ENCODE measurements around the gene UAP1L1.
A peak's percentile ranks its signal among the peaks of the same experiment; 100 is the strongest.
"Not testable (repeated sequence)": the region's sequence is repeated elsewhere in the genome, so short reads cannot be mapped to it uniquely, and the experiment has no call there.

UAP1L1 gene

GRCh38 chr9:137115394-137116026 lies 38.2 kb downstream of the UAP1L1 start:
- no peak for DNase-seq

GRCh38 chr9:137116027-137116507 lies 38.8 kb downstream of the UAP1L1 start:
- DNase-seq = no peak

GRCh38 chr9:137116728-137117127 lies 39.4 kb downstream of the UAP1L1 start:
- no peak for DNase-seq

DNA sequence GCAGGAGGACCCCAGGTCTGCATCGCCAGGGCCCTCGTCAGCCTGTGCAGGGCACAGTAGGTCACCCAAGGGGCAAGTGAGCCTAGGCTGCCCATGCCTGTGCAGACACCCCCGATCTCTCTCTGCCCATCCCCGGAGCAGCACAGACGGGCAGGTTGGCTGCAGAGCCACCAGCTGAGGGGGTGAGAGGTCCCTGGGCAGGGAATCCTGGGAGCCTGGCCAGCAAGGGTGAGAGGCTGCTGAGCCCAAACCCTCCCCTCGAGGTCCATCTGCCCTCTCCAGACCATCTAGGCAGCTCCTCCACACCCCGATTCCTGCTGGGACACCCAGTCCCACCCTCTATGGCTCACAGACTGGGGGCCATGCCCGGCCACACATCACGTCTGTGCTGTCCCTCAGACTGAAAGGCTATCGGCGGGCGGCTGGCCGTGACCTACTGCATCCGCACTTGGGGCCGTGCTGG lies 40.0 kb downstream of the UAP1L1 start:
- no peak for DNase-seq

- DNase-seq = not testable (repeated sequence)
Observed at GRCh38 chr9:137118092-137118603, 40.8 kb downstream of the UAP1L1 start.

DNA sequence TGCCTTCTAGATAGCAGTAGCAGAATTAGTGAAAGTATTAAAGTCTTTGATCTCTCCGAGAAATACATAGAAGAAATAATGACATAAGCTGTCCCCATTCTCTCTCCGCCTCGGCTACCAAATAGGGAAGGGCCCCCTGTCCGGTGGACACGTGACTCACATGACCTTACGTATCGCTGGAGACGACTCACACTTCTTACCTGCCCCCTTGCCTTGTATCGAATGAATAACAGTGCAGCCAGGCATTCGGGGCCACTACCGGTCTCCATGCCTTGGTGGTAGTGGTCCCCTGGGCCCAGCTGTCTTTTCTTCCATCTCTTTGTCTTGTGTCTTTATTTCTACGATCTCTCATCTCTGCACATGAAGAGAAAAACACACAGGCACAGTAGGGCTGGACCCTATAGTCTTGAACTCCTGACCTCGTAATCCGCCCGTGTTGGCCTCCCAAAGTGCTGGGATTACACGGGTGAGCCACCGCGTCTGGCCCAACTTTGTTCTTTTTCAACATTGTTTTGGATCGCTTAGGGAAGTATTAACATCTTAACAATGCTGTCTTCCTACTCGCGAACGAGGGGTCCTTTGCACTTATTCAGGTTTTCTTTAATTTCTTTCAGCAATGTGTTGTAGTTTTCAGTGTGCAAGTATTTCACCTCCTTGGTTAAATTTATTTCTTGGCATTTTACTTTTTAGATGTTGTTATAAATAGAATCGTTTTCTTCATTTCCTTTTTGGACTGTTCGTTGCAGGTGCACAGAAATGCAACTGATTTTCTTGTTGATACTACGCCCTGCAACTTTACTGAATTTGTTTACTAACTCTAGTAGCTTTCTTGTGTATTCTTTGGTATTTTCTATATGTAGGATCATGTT lies 44.8 kb downstream of the UAP1L1 start:
- DNase-seq = not testable (repeated sequence)

- DNase-seq = not testable (repeated sequence)
Observed at GRCh38 chr9:137122796-137123467, 45.6 kb downstream of the UAP1L1 start.

DNA sequence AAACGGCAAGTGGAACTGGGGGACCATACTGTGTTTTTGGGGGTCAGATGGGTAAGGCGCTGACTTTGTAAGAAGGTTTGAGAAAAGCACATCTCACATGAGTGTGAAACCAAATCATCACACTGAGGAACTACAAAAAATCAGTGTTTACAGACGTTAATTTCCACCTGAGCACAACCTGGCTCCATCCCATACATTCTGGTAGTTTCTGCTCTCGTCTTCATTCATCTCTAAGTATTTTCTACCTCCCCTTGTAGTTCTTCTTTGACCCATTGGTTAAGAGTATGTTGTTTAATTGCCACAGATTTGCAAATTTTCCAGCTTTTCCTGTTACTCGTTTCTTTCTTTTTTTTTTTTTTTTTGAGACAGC lies 46.1 kb downstream of the UAP1L1 start:
- no peak for DNase-seq

GRCh38 chr9:137123952-137124462 lies 46.7 kb downstream of the UAP1L1 start:
- not testable (repeated sequence) for DNase-seq

DNA sequence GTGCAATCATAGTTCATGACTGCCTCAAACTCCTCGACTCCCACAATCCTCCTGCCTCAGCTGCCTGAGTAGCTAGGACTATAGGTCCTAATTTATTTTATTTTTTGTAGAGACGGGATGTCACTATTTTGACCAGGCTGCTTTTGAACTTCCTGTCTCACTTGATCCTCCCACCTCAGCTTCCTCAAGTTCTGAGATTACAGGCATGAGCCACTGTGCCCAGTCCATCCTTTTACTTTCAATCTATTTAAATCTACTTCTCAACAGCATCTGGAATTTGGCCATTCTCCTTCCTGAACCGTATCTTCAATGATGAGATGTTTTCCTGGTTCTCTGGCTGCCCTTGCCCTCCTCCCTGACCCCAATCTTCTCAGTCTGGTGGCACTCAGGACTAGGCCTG lies 49.5 kb downstream of the UAP1L1 start:
- DNase-seq = peak; percentile 5 to 59 (median 40)

- peak; percentile 75 to 84 (median 80) for DNase-seq
Observed at GRCh38 chr9:137127301-137128157, 50.2 kb downstream of the UAP1L1 start.

GRCh38 chr9:137128158-137128861 lies 51.0 kb downstream of the UAP1L1 start:
- DNase-seq = no peak

DNA sequence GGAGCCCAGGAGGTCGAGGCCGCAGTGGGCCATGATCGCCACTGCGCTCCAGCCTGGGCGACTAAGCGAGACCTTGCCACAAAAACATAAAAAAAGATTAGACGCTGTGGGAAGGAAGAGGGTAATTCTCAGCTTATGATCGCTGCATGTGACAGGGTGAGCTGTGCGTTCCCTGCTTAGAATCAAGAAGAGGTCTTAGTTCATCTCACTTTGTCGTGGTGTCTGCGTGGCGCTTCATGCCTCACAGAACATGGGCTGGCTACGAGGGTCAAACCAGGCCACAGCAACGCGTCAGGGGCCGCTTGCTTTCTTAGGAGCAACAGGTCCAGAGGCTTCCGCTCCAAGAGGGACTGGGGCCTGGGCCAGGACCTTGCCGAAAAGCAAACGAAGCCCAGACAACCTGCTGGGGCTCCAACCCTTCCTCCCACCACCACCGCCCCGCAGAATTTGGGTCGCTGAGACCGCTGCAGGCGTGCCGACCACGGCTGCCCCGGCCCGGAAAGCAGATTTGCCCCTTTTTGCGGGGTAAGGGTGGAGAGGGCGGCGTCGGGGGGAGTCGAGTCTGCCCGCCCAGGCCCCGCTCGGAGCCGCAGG lies 51.6 kb downstream of the UAP1L1 start:
- DNase-seq = peak in 1 of 4 experiments; percentile 22

- DNase-seq = peak; percentile 96 to 98 (median 97)
Observed at GRCh38 chr9:137129456-137130175, 52.3 kb downstream of the UAP1L1 start.

DNA sequence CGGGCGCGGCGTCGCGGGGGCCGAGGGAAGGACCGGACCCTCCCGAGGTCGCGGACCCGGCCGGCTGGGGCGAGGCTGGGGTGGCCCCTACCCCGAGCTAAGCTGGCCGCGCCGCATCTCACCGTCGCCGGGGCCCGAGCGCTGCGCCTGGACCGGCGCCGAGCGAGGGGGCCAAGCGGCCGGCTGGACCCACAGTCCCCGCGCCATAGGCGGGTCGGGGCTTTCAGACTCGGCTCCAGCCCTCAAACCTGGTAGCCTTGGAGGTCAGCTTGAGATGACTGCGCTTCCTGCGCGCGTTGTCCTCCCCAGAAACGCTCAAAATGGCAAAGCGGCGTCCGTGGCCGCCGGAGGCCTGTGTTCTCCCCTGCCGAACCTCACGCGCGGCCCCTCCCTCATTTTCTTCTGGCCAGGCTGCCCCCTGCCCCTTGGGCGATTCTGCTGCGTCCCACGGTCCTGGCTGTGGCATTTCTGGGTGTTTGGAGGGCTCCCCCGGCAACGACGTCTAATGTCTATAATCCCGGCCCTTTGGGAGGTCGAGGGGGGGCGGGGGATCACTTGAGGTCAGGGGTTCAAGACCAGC lies 52.9 kb downstream of the UAP1L1 start:
- peak in 1 of 4 experiments; percentile 33 for DNase-seq

Data from suppressor macrophage (primary cell).